NCI-H69 (cell line): ENCODE data around the gene CACNA1E.

Experiments used
- DNase-seq: peaks from one replicate; lab custom pipeline; 2025; lab: John Stamatoyannopoulos, UW

The CACNA1E gene

GRCh38 chr1:181483285-181484195 lies at the start of gene CACNA1E:
CACNA1E (plus strand) TSS chr1:181483517; CDS start chr1:181483745, 228 bp downstream.
- DNase-seq = peak; percentile 83

DNA sequence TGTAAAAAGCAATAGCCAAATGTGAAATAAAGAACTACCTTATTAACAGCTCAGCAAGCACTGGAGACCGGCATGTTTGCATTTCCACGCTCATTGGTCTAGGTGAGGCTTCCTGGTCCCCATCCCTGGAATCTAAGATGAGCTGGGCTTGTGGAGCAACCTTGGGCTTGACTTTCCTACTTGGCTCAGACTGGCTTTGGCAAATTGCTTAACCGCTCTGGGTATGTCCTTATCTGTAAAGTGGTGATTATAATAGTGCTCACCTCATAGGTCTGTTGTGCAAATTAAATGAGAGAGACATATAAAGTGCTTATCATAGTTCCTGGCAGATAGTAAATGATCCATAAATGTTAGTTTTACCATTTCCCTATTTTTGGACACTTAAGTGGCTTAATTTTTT lies 49.4 kb upstream of the CACNA1E start:
- DNase-seq = no peak

DNA sequence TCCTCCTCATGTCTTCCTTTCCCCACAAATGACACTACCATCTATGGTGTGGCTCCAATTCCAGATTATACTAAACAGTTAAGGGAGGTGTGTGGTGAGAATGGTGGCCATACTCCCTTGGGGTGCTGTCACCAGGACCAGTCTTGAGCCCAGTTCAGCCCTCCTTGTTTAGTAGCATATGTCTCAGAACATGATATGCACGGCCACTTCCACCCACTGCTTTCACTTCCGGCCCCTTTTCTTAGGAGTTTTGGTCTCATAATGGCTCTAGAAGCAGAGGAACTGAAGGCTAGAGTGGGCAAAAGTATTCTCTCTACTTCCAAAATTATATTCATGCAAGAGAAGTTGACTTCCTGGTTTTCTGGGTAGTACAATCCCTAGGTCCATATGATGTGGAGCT lies 45.3 kb upstream of the CACNA1E start:
- DNase-seq = no peak

GRCh38 chr1:181440510-181440909 lies 42.8 kb upstream of the CACNA1E start:
- no peak for DNase-seq

- DNase-seq = no peak
These were observed 41.2 kb upstream of the CACNA1E start for GRCh38 chr1:181442181-181442525.

DNA sequence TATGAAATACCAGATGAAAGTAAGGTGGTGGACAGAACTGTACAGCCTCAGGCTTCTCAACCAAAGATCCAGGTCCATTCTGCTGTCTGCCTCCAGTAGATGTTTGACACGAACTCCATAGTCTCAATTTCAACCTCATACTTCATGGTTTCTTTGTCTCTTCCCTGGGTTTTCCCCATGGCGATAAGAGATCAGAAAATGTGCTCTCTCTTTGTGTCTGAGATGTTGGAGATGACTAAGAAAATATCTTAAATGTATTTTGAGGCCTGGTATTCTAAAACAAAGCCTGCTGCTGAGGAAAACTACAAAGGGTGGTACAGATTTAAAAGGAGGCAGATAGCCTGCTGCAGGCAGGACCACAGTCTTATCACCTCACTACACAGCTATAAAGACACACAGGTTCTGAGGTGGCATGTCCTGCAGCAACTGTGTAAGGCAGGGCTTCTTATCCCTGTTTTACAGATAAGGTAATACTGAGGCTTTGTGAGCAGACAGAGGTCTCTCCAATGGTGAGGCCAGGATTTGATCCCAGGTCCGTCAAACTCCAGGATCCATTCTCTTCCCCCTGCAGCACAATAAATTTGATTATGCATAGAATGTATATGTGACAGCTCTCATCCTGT lies 40.0 kb upstream of the CACNA1E start:
- no peak for DNase-seq

DNA sequence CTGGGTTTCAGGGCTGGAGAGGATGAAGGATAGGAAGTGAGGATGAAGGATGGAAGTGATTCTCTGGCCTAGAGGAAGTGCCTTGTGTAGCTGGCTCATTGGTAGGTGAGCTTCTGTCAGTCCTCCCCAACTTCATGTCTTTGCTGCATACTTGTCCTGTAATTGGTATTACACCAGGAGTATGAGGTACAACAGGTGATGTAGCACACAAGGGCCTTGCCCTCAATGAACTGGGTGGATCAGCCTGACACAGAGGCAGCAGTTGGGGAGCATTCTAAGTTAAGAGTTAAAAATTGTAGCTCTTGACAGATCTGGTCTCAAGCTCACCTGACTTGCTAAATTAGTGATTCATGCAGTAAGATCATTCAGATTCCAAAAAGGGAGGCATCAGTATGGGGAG lies 37.9 kb upstream of the CACNA1E start:
- no peak for DNase-seq

DNA sequence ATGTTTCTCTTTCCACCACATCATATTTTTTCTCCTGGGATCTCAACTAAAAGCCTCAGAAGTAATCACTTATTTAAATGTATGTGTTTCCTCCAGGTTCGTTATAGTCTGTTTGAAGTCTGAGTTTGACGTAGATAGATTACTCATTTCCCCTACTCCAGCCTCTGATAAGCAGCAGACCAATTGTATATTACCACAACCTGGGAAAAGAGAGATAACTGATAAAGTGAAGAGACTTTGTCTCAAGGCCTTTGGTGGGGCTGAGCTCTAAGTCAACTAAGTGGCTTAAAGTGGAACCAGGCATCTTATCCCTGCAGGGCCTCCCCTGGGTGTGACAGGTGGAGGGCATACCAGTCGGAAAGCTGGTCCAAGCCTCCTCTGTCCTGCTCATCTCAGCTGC lies 34.9 kb upstream of the CACNA1E start:
- no peak for DNase-seq

GRCh38 chr1:181451661-181452230 lies 31.6 kb upstream of the CACNA1E start:
- DNase-seq = peak; percentile 48

- DNase-seq = no peak
These were observed 30.6 kb upstream of the CACNA1E start for GRCh38 chr1:181452746-181453145.

- DNase-seq = no peak
These were observed 29.6 kb upstream of the CACNA1E start for GRCh38 chr1:181453541-181454201.

GRCh38 chr1:181456551-181456950 lies 26.8 kb upstream of the CACNA1E start:
- no peak for DNase-seq

DNA sequence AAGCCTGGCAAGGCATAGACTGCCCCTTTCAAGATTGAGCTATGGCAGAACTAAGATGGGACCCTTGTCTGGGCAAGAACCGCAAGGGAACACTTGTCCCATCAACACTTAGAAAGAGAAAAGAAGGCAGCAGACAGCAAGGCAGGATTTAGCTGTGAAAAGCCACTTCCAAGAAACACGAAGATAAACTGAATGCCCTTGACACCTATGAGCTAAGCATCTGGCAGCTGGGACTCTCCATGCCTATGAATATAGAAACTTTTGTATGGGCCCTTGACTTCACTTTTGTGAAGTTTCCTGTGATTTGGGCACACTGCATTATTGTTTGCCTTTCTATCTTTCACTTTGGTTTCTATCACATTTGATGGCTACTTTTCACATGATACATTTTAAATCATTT lies 24.9 kb upstream of the CACNA1E start:
- no peak for DNase-seq

DNA sequence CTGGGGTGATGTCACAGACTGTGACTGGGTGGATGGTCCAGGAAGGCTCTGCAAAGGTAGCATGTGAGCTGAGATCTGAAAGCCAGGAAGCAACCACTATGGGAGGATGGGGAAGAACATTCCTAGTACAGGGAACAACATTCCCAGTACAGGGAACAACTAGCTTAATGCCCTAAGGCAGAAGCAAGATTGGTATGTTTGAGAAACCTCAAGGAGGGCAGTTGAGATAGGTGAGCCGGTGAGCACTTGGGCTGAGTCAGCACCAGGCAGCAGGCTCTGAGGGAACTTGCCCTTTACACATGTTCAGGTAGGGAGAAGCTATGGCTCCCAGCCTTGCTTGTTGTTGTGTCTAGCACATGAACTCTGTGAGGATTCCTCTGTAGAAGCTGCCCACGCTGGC lies 24.2 kb upstream of the CACNA1E start:
- DNase-seq = no peak

GRCh38 chr1:181469829-181470228 lies 13.5 kb upstream of the CACNA1E start:
- DNase-seq = no peak

DNA sequence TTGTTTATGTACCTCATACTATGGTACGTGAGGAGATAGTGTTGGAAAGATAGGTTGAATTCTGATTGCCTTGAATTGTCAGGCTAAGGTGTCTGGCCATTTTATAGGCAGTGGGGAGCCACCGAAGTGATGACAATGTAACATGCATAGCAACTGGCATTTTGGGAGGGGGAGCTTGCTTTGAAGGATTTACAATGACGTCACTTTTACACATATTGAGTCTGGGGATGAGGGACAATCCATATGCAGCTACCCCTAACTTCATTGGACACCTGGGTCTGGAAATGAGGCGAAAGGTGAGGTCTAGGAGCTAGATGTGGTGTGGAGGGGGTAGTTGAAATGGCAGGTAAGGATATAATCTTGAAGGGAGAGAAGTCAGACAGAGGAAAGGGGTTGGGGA lies 7.7 kb upstream of the CACNA1E start:
- no peak for DNase-seq

DNA sequence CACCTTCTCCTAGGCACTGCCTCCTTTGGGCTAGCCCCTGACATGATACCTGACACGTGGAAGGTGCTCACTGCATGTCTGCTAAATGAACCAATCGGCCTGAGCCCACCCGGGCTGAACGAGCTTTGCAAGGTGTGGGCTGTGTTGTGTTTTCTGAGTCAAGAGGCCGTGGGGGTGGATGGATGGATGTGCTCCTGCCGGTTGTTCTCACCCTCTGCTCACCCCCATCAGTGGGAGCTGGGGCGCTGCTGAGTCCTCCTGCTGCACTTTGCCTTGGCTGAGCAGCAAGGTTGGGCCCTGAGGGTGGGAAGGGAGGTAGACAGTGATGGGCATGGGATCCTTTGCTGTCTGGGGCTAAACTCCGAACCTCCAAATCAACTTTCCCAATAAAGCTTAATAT lies 6.7 kb upstream of the CACNA1E start:
- no peak for DNase-seq

DNA sequence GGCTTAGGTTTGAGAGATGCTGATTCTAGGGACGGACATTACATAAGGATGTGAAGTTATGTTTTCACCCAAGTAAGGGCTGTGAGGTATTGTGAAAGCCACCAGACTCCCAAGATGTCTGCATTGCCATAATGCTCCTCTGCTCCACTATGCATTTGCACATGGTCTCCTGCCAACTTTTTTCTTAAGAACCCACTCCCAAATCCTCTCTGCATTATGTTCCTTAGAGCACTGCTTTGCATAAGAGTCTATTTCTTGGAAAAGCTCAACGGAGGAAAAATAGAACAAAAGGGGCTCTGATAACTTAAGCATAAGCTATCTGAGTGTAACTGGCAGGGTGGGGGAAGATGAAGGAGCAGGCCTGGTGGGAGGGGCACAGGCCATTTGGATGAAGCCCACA lies 5.0 kb upstream of the CACNA1E start:
- no peak for DNase-seq

GRCh38 chr1:181479137-181479745 lies 4.1 kb upstream of the CACNA1E start:
- DNase-seq = peak; percentile 86

GRCh38 chr1:181482001-181482430 lies 1.3 kb upstream of the CACNA1E start:
- no peak for DNase-seq

DNA sequence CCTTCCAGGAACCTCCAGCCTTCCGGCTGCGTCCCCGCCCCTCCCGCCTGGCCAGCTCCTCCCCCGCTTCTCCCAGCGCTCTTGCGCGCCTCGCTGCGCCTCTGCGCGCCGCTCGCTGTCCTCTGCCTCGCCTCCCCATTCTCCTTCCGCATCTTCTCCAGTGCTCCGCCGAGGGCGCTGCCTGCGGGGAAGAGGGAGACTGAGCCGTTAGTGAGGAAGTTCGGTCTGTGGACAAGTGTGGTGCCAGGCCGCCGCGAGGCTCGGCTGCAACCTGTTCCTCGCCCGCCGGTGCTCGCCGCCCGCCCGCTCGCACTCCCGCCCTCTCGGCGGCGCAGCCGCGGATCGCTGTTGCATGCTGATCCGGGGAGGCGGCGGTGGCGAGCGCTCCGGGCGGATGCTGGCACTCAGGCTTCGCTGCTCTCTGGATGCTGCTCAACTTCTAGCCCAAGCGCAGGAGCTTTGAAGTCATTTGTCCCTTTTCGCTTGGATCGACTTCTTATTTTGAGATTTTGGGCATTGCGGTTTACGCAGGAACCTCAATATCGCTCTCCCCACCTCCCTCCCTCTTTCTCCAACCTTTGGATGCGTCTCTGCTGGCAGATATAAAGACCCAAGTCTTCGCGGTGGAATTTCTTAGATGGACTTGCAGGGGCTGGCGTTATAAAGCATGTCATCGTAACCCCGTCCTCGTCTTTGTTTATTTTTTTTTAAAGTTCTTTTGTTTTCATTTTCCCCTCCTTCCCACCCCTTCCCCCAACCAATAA lies 614 bp upstream of the CACNA1E start:
- peak; percentile 96 for DNase-seq
